H1 (cell line): ENCODE data around the gene COL17A1. TPM values are rescaled to one million over a fixed set of nuclear protein-coding genes. Genes with fewer than 3 reads are reported as not detected.

Experiments used
- MAFK ChIP-seq: IDR thresholded peaks from 2 replicates; pipeline ENCODE4 v1.6.1; 2012; ENCODE audit warnings: low read depth, mild to moderate bottlenecking, improper control_type of control experiment, low read length
- NANOG ChIP-seq: IDR thresholded peaks from 2 replicates; pipeline ENCODE4 v1.6.1; 2011; ENCODE audit warnings: low read length, low read depth, mild to moderate bottlenecking, inconsistent platforms; ENCODE audit not compliant: insufficient read depth, poor library complexity, severe bottlenecking
- RAD21 ChIP-seq, 2 experiments: IDR thresholded peaks in 1 of 2; conservative IDR thresholded peaks in 1 of 2; 2 replicates each; pipeline ENCODE4 v1.6.1; 2011; ENCODE audit warnings: low read depth in 2 of 2, low read length in 2 of 2, improper control_type of control experiment in 1 of 2, inconsistent platforms in 1 of 2, mild to moderate bottlenecking in 1 of 2, moderate library complexity in 1 of 2
- SRF ChIP-seq: IDR thresholded peaks from 2 replicates; pipeline ENCODE4 v1.6.1; 2011; ENCODE audit warnings: mild to moderate bottlenecking, low read depth, low read length, moderate library complexity
- TCF12 ChIP-seq: IDR thresholded peaks from 2 replicates; pipeline ENCODE4 v1.6.1; 2011; ENCODE audit warnings: low read depth, mild to moderate bottlenecking, low read length
- polyA plus RNA-seq, 7 experiments: library from polyadenylated mRNA; depleted of rRNA in 3 of 7; stranded (reverse) in 5 of 7; unstranded in 2 of 7; fragments of >200 nt in 5 of 7; fragments of 200-250 nt in 2 of 7; gene quantifications; 1 replicate in 5 of 7; 2 replicates in 1 of 7; 4 replicates in 1 of 7; pipeline versions ENCODE4 v1.2.1 to v1.2.3, GENCODE V29; 2011 to 2013; ENCODE audit warnings: missing spikeins in 2 of 7, mixed read lengths in 2 of 7
- total RNA-seq: library from RNA; stranded (reverse); fragmentation: NEBNext Ultra II Directional; extraction: Animal tissue kit (Norgen Biotek cat#: 25700); gene quantifications from 2 replicates; pipeline ENCODE4 v1.2.1, GENCODE V29; 2021

Gene COL17A1
- total and polyA plus RNA-seq, 2 of the 8 experiments (the other 6 are each of a cell fraction or from before 2014, with no cell fraction given): 0.35 to 0.37 TPM

DNA sequence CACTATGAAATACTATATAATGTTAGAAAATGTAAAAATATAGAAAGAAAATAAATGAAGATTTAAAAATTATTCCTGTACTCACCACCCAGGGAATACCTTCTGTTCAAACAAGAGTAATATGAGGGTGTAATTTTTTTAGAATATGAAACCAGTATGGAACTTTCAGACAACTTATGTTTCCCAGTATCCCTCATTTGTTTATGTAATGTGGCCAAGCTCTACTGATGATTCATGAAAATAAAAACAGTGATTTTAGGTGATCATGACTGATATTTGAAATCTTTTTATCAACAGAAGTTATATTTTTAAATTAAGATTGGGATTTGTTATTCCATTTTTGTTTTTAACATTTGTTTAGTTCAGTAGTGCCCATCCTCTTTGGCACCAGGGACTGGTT, 100.0 kb downstream of the COL17A1 start (continued):
- no peak for TF ChIP-seq MAFK
- no peak for TF ChIP-seq TCF12
- no peak for TF ChIP-seq SRF
- TF ChIP-seq NANOG: no peak
- TF ChIP-seq RAD21 (IDR thresholded peaks at IDR 0.05 in 1 of 2, conservative IDR thresholded peaks at IDR 0.05 in 1 of 2; ENCODE audit: low read depth in 2 of 2, low read length in 2 of 2): no peak
